Neuronal stem cell (in vitro differentiated cells): ENCODE measurements around the gene IL23R.

ENCODE experiments used
- DNase-seq: peaks from one replicate; pipeline ENCODE4 v3.0.0-alpha.2; 2013; ENCODE audit warnings: low spot score
- H2AFZ ChIP-seq: one replicate; pipeline ENCODE4 v1.6.1; 2013; ENCODE audit warnings: mild to moderate bottlenecking, low read length, inconsistent platforms
- H2AK5ac ChIP-seq: 2 replicates; pipeline ENCODE4 v1.6.1; 2013; ENCODE audit warnings: low read depth, mild to moderate bottlenecking, inconsistent platforms, low read length, moderate library complexity, mixed read lengths
- H2BK120ac ChIP-seq: 2 replicates; pipeline ENCODE4 v1.6.1; 2013; ENCODE audit warnings: low read depth, mild to moderate bottlenecking, inconsistent platforms, low read length, moderate library complexity, mixed read lengths
- H2BK12ac ChIP-seq: one replicate; pipeline ENCODE4 v1.6.1; 2013; ENCODE audit warnings: low read length, inconsistent platforms
- H2BK15ac ChIP-seq: 2 replicates; pipeline ENCODE4 v1.6.1; 2013; ENCODE audit warnings: mild to moderate bottlenecking, low read length, inconsistent platforms, mixed read lengths
- H2BK5ac ChIP-seq: one replicate; pipeline ENCODE4 v1.6.1; 2013; ENCODE audit warnings: inconsistent platforms, mild to moderate bottlenecking, low read length, moderate library complexity
- H3K14ac ChIP-seq: one replicate; pipeline ENCODE4 v1.6.1; 2013; ENCODE audit warnings: low read length, inconsistent platforms
- H3K18ac ChIP-seq: 2 replicates; pipeline ENCODE4 v1.6.1; 2013; ENCODE audit warnings: low read length, inconsistent platforms
- H3K23ac ChIP-seq: 2 replicates; pipeline ENCODE4 v1.6.1; 2013; ENCODE audit warnings: low read depth, mild to moderate bottlenecking, mixed read lengths, low read length, inconsistent platforms; ENCODE audit not compliant: poor library complexity
- H3K27ac ChIP-seq: replicated peaks from 3 replicates; pipeline ENCODE4 v1.5.1; 2013; ENCODE audit warnings: low read length, inconsistent platforms
- H3K27me3 ChIP-seq, 3 experiments: 2 replicates each; pipeline ENCODE4 v1.6.1; 2013; ENCODE audit warnings: low read length in 3 of 3, mild to moderate bottlenecking in 2 of 3, inconsistent platforms in 1 of 3, low read depth in 1 of 3, mixed read lengths in 1 of 3, moderate library complexity in 1 of 3; ENCODE audit not compliant: control insufficient read depth in 3 of 3, insufficient read depth in 3 of 3
- H3K36me3 ChIP-seq, 2 donors: replicated peaks in 1 of 2; 2 replicates each; pipeline ENCODE4 v1.6.1; 2013; ENCODE audit warnings: low read length in 2 of 2; ENCODE audit not compliant: control insufficient read depth in 2 of 2, insufficient read depth in 2 of 2
- H3K4ac ChIP-seq: 2 replicates; pipeline ENCODE4 v1.6.1; 2013; ENCODE audit warnings: inconsistent platforms, mild to moderate bottlenecking, low read length, moderate library complexity
- H3K4me1 ChIP-seq, 2 donors: 1 replicate in 1 of 2; 2 replicates in 1 of 2; pipeline ENCODE4 v1.6.1; 2013; ENCODE audit warnings: low read length in 2 of 2, low read depth in 1 of 2; ENCODE audit not compliant: control insufficient read depth in 2 of 2, insufficient read depth in 1 of 2
- H3K4me2 ChIP-seq: one replicate; pipeline ENCODE4 v1.6.1; 2013; ENCODE audit warnings: mild to moderate bottlenecking, low read length, inconsistent platforms; ENCODE audit not compliant: insufficient read depth, poor library complexity, severe bottlenecking
- H3K4me3 ChIP-seq, 2 donors: 2 replicates each; pipeline ENCODE4 v1.5.1; 2013; ENCODE audit warnings: low read length in 2 of 2, mild to moderate bottlenecking in 2 of 2, inconsistent platforms in 1 of 2, moderate library complexity in 1 of 2
- H3K79me1 ChIP-seq: one replicate; pipeline ENCODE4 v1.6.1; 2013; ENCODE audit warnings: low read depth, mild to moderate bottlenecking, inconsistent platforms, low read length, moderate library complexity
- H3K9ac ChIP-seq: one replicate; pipeline ENCODE4 v1.6.1; 2013; ENCODE audit warnings: mild to moderate bottlenecking, low read depth, low read length, inconsistent platforms; ENCODE audit not compliant: poor library complexity
- H3K9me3 ChIP-seq, 2 donors: replicated peaks in 1 of 2; 2 replicates each; pipeline versions ENCODE3 to v1.6.1; 2013; ENCODE audit warnings: low read length in 2 of 2, mild to moderate bottlenecking in 2 of 2, inconsistent platforms in 1 of 2, low read depth in 1 of 2, mixed read lengths in 1 of 2, moderate library complexity in 1 of 2; ENCODE audit not compliant: control insufficient read depth in 2 of 2, insufficient read depth in 1 of 2
- H4K8ac ChIP-seq: one replicate; pipeline ENCODE4 v1.6.1; 2013; ENCODE audit warnings: low read depth, mild to moderate bottlenecking, inconsistent platforms, low read length, moderate library complexity
- H4K91ac ChIP-seq: one replicate; pipeline ENCODE4 v1.6.1; 2013; ENCODE audit warnings: low read length, low read depth, mild to moderate bottlenecking, inconsistent platforms; ENCODE audit not compliant: poor library complexity
- WGBS, 2 donors: extraction: QIAGEN DNeasy Blood & Tissue Kit; methylation state at CpG; one replicate each; pipeline ENCODE4 v1.1.7; 2013; ENCODE audit warnings: missing lambda C conversion rate in 2 of 2, mixed read lengths in 1 of 2; ENCODE audit not compliant: insufficient read length in 2 of 2, insufficient replicate concordance in 1 of 2; ENCODE audit errors: extremely low coverage in 2 of 2; 5-methylcytosine and 5-hydroxymethylcytosine counted together

Gene IL23R

GRCh38 chr1:67285780-67286488 is 119.7 kb downstream of the IL23R start:
- Histone ChIP-seq H4K91ac (no peak overlapping the region), H3K27me3 (no peaks in the 10 kb centered on the region), H3K9me3 (no peaks in the 10 kb centered on the region), H2AFZ (no peak overlapping the region), H3K14ac (no peak overlapping the region), H3K4me2 (no peak overlapping the region), H2BK5ac (no peak overlapping the region), H3K23ac (no peak overlapping the region), H3K79me1 (no peaks in the 10 kb centered on the region), H4K8ac (no peak overlapping the region), H3K36me3 (no peaks in the 10 kb centered on the region), H3K18ac (no peak overlapping the region), H3K4me1 (no peaks in the 10 kb centered on the region), H2BK15ac (no peak overlapping the region), H2AK5ac (no peak overlapping the region), H3K4ac (no peak overlapping the region), H3K4me3 (no peak overlapping the region), H3K27ac (no peak overlapping the region), H2BK12ac (no peak overlapping the region), H2BK120ac (no peak overlapping the region), H3K9ac (no peak overlapping the region)
- whole genome bisulfite sequencing, 2 donors, result no CpG with 5 or more reads among the region's 8 CpGs
- DNase-seq, result no peak

DNA sequence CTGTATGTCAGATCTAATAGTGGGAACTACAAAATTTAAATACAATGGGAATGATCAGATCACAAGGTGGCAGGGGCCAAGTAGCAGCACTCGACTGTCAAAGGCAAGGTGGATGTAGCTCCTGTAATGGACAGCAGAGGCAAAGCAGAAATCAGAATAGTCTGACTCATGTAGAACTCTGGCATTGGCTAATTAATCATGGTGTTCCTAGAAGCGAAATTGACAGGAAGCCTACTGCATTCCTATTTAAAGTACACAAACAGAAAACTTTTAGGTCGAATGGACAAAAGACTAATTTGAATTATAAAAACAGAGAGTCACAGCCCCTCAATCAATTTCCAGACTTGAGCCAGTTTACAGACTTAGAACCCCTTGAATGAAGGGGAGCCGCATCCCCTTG is 124.0 kb downstream of the IL23R start:
- no peak for DNase-seq
- Histone ChIP-seq H3K23ac (no peak overlapping the region), H3K4ac (no peak overlapping the region), H3K4me1 (no peaks in the 10 kb centered on the region), H3K18ac (no peak overlapping the region), H2AK5ac (no peak overlapping the region), H2BK12ac (no peak overlapping the region), H2BK15ac (no peak overlapping the region), H3K4me3 (no peak overlapping the region), H2BK120ac (no peak overlapping the region), H3K14ac (no peak overlapping the region), H4K91ac (no peak overlapping the region), H3K36me3 (no peaks in the 10 kb centered on the region), H3K9me3 (no peaks in the 10 kb centered on the region), H3K4me2 (no peak overlapping the region), H2BK5ac (no peak overlapping the region), H2AFZ (no peak overlapping the region), H3K9ac (no peak overlapping the region), H4K8ac (no peak overlapping the region), H3K27me3 (peaks cover 0 to 5% (median 0%) of the 10 kb centered on the region in 3 experiments), H3K79me1 (no peaks in the 10 kb centered on the region), H3K27ac (no peak overlapping the region)
- WGBS, 2 donors, result no CpG with 5 or more reads among the region's 4 CpGs

DNA sequence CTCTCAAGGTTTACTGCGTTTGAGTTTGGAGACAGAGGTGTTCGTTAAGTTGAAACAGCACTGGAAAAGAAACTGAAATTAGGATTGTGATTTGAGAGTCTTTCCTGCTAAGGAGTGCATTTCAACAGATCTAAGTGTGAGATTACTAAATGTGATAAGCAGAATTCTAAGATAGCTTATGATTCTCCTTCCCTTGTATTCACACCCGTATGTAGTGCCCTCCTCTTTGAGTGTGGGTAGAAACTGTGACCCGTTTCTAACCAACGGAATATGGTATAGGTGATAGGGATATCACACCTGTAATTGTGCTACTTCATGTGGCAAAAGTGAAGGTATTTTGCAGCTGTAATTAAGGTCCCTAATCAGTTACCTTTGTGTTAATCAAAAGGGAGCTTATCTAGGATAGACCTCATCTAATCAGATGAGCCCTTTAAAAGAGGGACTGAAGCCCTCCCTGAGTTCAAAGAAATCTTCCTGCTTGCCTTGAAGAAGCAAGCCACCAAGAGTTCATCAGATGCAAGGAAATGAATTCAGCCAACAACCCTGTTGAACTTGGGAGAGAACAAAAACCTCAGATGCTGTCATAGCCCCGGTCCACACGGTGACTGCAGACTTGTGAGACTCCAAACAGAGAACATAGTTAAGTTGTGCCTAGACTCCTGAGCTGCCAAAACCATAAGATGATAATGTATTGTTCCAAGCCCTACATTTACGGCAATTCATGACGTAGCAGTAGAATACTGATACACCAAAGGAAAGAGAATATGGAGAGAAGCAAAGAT is 128.8 kb downstream of the IL23R start:
- no peak for DNase-seq
- Histone ChIP-seq H2BK5ac (no peak overlapping the region), H3K27ac (no peak overlapping the region)

GRCh38 chr1:67298762-67299161 is 132.5 kb downstream of the IL23R start:
- no peaks in the 10 kb centered on the region for H3K9me3 ChIP-seq
- no CpG with 5 or more reads among the region's 2 CpGs for WGBS, 2 donors
- peaks cover 0 to 21% (median 0%) of the 10 kb centered on the region in 3 experiments for H3K27me3 ChIP-seq
- H3K23ac ChIP-seq, result no peak overlapping the region
- H4K91ac ChIP-seq, result no peak overlapping the region
- H2AFZ ChIP-seq, result no peak overlapping the region
- H3K18ac ChIP-seq, result no peak overlapping the region
- no peak overlapping the region for H2BK12ac ChIP-seq
- no peak overlapping the region for H3K4me2 ChIP-seq
- H3K14ac ChIP-seq, result no peak overlapping the region
- H3K4me3 ChIP-seq, result no peak overlapping the region
- H3K4ac ChIP-seq, result no peak overlapping the region
- no peak overlapping the region for H4K8ac ChIP-seq
- H3K9ac ChIP-seq, result no peak overlapping the region
- no peaks in the 10 kb centered on the region for H3K4me1 ChIP-seq
- no peak overlapping the region for H2BK5ac ChIP-seq
- H2BK120ac ChIP-seq, result no peak overlapping the region
- no peak overlapping the region for H2BK15ac ChIP-seq
- DNase-seq, result no peak
- no peak overlapping the region for H3K27ac ChIP-seq
- no peaks in the 10 kb centered on the region for H3K79me1 ChIP-seq
- H3K36me3 ChIP-seq, result no peaks in the 10 kb centered on the region
- no peak overlapping the region for H2AK5ac ChIP-seq

More for the DNA sequence above, 128.8 kb downstream of the IL23R start:
- H2BK12ac ChIP-seq, result no peak overlapping the region
- H2BK120ac ChIP-seq, result no peak overlapping the region
- no peak overlapping the region for H3K4me2 ChIP-seq
- H3K4ac ChIP-seq, result no peak overlapping the region
- H3K27me3 ChIP-seq, result peaks cover 0 to 6% (median 0%) of the 10 kb centered on the region in 3 experiments
- no peak overlapping the region for H3K23ac ChIP-seq
- no peak overlapping the region for H3K9ac ChIP-seq
- H4K8ac ChIP-seq, result no peak overlapping the region
- H3K79me1 ChIP-seq, result no peaks in the 10 kb centered on the region
- H2BK15ac ChIP-seq, result no peak overlapping the region
- no peak overlapping the region for H2AK5ac ChIP-seq
- H3K4me3 ChIP-seq, result no peak overlapping the region
- no peak overlapping the region for H2AFZ ChIP-seq
- no peak overlapping the region for H3K14ac ChIP-seq
- H4K91ac ChIP-seq, result no peak overlapping the region
- H3K36me3 ChIP-seq, result no peaks in the 10 kb centered on the region
- H3K4me1 ChIP-seq, result no peaks in the 10 kb centered on the region
- H3K9me3 ChIP-seq, result no peaks in the 10 kb centered on the region
- no CpG with 5 or more reads among the region's 9 CpGs for WGBS, 2 donors
- no peak overlapping the region for H3K18ac ChIP-seq
